Measurements from ENCODE around the gene KMT5B.

KMT5B gene

GRCh38 chr11:68181719-68182451 is 31.2 kb downstream of the KMT5B start:
- TF ChIP-seq MYC (IDR thresholded peaks at IDR 0.05; ENCODE audit: low read depth, low read length) (no peak), POLR2A (IDR thresholded peaks at IDR 0.05; ENCODE audit: extremely low read depth, insufficient read length) (no peak), CTCF (IDR thresholded peaks at IDR 0.05; ENCODE audit: low read depth, low read length) (no peak)
- TF ChIP-seq, protein P1, sequence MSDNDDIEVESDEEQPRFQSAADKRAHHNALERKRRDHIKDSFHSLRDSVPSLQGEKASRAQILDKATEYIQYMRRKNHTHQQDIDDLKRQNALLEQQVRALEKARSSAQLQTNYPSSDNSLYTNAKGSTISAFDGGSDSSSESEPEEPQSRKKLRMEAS (IDR thresholded peaks at IDR 0.05; ENCODE audit: low read depth, low read length) = no peak
- H3K4me3 ChIP-seq (ENCODE audit: low read depth, low read length) = no peak overlapping the region
- DNase-seq (ENCODE audit: low read depth) = no peak

- no peak for DNase-seq (ENCODE audit: low read depth)
- H3K4me3 ChIP-seq (ENCODE audit: low read depth, low read length) = no peak overlapping the region
- TF ChIP-seq POLR2A (IDR thresholded peaks at IDR 0.05; ENCODE audit: extremely low read depth, insufficient read length) = no peak
- no peak for TF ChIP-seq CTCF (IDR thresholded peaks at IDR 0.05; ENCODE audit: low read depth, low read length)
- no peak for TF ChIP-seq MYC (IDR thresholded peaks at IDR 0.05; ENCODE audit: low read depth, low read length)
- TF ChIP-seq, protein P1 (IDR thresholded peaks at IDR 0.05; ENCODE audit: low read depth, low read length) = no peak
Observed at GRCh38 chr11:68179847-68180246, 33.2 kb downstream of the KMT5B start.

- no peak for DNase-seq (ENCODE audit: low read depth)
- TF ChIP-seq CTCF (IDR thresholded peaks at IDR 0.05; ENCODE audit: low read depth, low read length) = no peak
- no peak for TF ChIP-seq MYC (IDR thresholded peaks at IDR 0.05; ENCODE audit: low read depth, low read length)
- TF ChIP-seq, protein P1 (IDR thresholded peaks at IDR 0.05; ENCODE audit: low read depth, low read length) = no peak
- TF ChIP-seq POLR2A (IDR thresholded peaks at IDR 0.05; ENCODE audit: extremely low read depth, insufficient read length) = no peak
- no peak overlapping the region for H3K4me3 ChIP-seq (ENCODE audit: low read depth, low read length)
Observed at GRCh38 chr11:68177877-68178276, 35.2 kb downstream of the KMT5B start.

- TF ChIP-seq CTCF (IDR thresholded peaks at IDR 0.05; ENCODE audit: low read depth, low read length) (no peak), MYC (IDR thresholded peaks at IDR 0.05; ENCODE audit: low read depth, low read length) (no peak), POLR2A (IDR thresholded peaks at IDR 0.05; ENCODE audit: extremely low read depth, insufficient read length) (no peak)
- TF ChIP-seq, protein P1 (IDR thresholded peaks at IDR 0.05; ENCODE audit: low read depth, low read length) = no peak
- no peak for DNase-seq (ENCODE audit: low read depth)
- H3K4me3 ChIP-seq (ENCODE audit: low read depth, low read length) = no peak overlapping the region
Observed at GRCh38 chr11:68173926-68174325, 39.2 kb downstream of the KMT5B start.

DNA sequence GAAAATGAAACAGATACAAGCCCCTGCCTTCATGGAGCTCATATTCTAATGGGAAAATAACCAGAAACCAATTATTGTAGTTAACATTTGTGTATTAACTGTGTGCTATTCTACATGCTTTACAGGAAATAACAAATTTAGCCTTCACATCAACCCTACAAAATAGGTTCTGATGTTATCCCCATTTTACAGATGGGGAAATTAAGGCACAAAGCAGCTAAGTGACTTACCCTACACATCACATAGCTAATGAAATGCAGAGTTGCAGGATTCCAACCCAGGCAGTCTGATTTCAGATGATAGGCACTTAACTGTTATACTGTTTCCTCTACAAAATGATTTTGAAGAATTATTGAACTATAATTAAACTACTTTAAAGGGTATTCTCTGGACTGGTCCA is 43.7 kb downstream of the KMT5B start:
- DNase-seq (ENCODE audit: low read depth) = no peak
- no peak overlapping the region for H3K4me3 ChIP-seq (ENCODE audit: low read depth, low read length)
- TF ChIP-seq, protein P1 (IDR thresholded peaks at IDR 0.05; ENCODE audit: low read depth, low read length) = no peak
- TF ChIP-seq CTCF (IDR thresholded peaks at IDR 0.05; ENCODE audit: low read depth, low read length) (no peak), POLR2A (IDR thresholded peaks at IDR 0.05; ENCODE audit: extremely low read depth, insufficient read length) (no peak), MYC (IDR thresholded peaks at IDR 0.05; ENCODE audit: low read depth, low read length) (no peak)

Data from NB4 (cell line).